HG03135 (cell line): ENCODE results near the gene SCN9A.
"Not testable (repeated sequence)": the region's sequence is repeated elsewhere in the genome, so short reads cannot be mapped to it uniquely, and the experiment has no call there.

Experiments used
- ATAC-seq: cut with Tn5 transposase; IDR thresholded peaks from one replicate; pipeline ENCODE4 v1.9.1; 2021; ENCODE audit warnings: mild to moderate bottlenecking, moderate library complexity; ENCODE audit not compliant: unreplicated experiment

Gene SCN9A

DNA sequence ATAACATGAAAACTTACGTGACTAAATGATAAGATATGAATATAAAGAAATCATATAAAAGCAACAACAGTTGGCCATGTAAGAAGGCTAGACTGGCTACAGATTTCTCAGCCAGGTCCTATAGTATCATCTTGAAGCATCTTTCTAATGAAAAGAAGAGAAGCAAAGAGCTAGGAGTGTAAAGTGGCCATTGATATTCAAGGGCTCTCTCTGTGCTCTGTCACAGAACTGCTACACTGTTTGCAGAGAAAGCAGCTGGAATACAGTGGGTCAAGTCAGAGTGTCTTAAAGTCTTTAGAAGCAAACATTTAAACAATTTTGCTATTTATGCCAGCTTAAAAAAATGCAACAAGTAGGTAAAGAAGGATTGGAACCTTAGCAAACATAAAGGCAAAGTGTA, 118.8 kb downstream of the SCN9A start:
- ATAC-seq = no peak

- no peak for ATAC-seq
These were observed 126.4 kb downstream of the SCN9A start for GRCh38 chr2:166249318-166249717.

DNA sequence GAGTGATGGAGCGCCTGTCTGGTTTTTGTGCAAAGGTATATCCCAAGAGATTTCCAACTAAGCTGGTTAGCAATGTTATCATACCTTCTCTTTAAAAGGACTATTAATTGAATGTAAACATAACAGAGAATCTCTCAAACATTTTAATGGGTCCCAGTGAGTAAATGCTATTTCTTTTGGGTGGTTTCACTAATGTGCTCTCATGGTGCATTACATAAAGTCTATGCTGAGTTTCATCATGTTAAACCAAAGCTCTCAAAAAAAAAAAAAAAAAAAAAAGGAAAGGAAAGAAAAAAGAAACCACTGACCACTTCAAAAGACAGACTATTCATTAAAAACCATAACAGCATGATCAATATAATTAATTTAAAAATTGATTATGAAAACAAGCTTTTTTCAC, 128.8 kb downstream of the SCN9A start:
- ATAC-seq = no peak

DNA sequence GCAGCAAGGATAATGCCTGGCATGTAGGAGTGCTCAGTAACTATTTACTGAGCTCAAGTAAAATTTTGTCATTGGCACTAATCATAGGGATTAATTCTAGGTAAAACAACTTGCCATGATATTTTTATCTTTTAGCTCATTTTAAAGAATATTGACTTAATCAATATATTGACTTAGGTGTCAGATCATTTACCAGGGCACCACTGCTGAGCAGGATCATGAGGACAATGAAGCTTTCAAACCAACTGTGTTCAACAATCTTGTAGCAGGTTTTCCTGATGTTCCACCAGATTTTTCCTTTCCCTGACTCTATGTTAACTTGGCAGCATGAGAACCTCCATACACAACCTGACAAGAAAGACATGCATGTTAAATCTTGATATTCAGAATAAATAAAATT, 133.4 kb downstream of the SCN9A start:
- no peak for ATAC-seq

DNA sequence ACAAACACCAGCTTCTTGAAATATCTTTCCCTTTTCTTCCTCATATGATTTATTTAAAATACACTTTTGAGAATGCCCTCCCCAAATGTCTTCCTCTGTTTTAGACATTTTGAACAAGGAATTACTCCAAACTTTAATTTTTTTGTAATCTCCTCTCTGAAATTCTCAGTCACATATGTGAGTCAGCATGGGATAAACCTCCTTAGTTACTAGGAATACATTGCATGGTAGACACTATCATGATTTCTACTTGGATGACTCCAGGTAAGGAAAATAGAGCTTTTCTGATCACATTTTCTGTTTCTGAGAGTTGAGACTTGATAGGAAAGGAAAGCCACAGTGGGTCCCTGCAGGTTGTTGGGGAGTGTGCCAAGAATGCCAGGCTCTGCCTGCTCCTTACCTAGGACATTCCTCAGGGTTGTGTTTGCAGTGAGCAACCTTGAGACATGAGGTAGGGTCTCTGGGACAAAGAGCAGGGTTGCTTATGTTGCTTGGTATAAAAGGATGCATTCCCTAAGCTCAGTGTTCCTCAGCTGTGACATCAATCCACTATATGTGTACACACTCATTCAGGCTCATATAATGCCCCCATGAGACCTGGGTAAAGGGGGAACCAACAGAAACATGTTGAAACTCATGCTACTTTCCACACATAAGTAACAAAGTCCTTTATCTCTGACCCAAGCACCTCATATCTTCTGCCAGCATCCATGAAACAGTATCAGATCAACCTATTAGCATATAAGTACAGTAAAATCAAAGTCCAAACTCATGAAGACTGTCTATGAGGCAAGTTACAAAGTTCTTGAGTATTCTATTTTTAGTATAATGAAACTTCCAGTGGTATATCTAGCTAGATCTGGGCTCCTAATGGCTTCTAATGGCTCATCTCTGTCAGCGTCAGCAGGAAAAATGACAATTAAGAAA, 135.1 kb downstream of the SCN9A start:
- no peak for ATAC-seq

DNA sequence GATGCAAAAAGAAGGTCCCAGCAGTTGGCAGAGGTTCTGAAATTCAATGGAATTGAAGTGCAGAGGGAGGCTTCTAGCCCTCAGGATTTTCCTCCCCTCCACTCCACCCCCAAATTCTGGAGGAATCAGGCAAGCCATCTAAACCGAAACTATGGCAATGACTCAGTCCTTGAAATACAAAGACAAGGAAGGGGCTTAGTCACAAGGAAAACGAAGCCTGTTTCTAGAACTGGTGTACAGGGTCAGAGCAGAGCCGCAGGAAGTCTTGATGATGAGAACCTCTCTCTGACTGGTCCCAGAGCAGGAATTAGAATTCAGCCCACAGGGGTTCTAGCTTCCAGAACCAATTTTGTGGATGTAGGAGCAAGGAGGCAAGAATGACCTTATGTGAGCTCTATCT, 136.2 kb downstream of the SCN9A start:
- no peak for ATAC-seq

DNA sequence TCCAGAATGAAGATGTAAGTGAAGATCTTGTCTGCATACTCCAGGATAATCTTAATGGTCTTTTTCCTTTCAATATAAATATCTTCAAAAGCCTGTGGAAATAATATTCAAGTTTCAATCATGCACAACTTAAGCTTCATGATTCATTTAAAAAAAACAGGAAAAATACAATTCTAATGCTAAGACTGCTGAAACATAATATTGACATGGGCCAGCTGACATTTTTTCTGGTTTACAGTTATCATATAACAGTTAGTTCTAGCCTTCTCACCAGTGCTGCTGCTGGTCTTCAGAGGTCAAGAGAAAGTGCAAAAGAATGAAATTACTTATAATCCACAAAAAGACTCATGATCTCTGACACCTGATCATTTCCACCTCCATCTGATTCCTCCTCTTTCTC, 137.6 kb downstream of the SCN9A start:
- no peak for ATAC-seq

DNA sequence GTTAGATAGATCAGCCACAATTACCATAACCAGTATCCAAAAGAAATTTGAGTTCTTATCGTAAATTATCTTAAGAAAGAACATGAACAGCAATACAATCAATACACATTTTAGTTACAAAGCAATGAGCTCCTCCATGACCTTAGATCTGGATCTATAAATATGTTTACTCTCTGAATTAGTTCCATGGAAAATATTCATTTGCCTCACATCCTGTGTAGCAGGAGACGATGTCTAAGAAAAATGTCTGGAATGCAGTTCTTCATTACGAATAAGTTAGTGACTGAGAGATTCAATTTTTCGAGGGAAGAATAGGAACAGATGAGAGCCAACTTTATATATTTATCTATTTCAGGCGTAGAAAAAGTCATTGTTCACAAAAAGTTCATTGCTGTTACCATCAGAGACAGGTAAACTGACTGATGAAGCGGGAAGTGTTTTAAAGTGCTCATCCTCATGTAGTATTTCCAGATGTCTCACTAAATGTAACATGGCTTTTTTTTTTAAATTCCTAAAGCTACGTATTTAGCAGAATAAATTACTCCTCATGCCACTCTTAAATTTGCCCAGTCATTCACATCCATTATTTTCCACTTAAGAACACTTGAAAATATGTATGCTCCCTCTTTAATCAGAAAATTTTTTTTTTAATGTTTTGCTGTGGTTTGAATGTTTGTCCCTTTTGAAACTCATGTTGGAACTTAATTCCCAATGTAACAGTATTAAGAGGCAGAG, 141.5 kb downstream of the SCN9A start:
- ATAC-seq = no peak

- ATAC-seq = no peak
These were observed 142.5 kb downstream of the SCN9A start for GRCh38 chr2:166233244-166233643.

DNA sequence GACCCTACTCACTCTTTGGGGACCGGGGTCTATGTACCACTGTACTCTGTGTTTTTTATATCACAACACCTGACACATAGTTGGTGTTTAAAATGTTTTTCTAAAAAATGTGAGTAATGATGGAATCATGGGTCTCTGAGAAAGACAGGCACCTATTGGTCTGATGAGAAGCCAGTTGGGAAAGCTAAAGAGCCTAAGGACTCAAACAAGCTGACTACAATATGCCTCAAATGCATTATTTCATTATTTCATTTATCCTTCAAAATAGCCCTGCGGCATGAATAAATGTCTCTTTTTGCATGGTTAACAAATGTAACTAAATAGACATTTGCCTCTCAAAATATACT, 145.0 kb downstream of the SCN9A start:
- ATAC-seq = no peak

DNA sequence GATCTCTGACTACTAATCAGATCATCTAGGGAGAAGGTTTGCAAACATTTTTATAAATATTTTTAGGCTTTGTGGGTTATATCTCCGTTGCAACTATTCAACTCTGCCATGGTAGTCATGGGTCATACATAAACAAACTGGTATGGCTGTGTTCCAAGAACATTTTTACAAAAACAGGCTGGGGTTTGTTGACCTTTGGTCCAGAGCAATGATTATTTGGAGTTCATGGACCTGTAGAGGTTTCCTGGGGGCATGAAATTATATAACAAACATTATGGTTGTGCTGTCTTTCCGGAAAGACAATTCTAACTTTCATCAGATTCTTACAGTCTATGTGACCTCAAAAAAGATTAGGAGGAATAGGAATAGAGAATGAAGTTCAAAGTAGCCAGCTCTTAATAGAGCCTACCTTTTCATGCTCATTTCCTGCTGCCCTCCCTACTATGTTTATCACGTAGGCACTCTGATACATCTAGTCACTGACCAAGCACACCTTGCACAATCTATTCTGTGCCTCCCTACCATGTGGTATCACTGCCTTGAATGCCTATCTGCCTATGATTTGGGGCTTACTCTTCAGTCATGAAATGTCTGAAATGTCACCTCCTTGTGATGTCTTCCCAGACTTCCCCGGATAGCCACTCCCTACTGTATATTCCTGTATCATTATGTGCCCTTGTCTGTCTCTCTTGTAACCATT, 145.6 kb downstream of the SCN9A start:
- no peak for ATAC-seq

GRCh38 chr2:166229678-166230023, 146.1 kb downstream of the SCN9A start:
- ATAC-seq = no peak

- ATAC-seq = no peak
These were observed 151.5 kb downstream of the SCN9A start for GRCh38 chr2:166224197-166224596.

- ATAC-seq = no peak
These were observed 152.4 kb downstream of the SCN9A start for GRCh38 chr2:166223298-166223697.

DNA sequence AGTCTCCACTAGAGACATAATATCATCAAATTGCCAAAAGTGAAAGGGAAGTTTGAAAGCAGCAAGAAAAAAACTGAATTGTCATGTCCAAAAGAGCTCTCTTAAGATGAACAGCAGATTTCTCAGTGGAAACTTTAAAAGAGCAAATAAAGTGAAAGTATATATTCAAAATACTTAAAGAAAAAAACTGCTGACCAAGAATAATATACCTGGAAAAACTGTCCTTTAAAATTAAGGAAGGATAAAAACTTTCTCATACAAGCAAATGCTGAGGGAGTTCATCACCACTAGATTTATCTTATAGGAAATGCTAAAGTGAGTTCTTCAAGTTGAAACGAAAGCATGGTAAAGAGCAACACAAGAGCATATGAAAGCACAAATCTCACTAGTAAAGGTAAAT, 164.7 kb downstream of the SCN9A start:
- no peak for ATAC-seq

DNA sequence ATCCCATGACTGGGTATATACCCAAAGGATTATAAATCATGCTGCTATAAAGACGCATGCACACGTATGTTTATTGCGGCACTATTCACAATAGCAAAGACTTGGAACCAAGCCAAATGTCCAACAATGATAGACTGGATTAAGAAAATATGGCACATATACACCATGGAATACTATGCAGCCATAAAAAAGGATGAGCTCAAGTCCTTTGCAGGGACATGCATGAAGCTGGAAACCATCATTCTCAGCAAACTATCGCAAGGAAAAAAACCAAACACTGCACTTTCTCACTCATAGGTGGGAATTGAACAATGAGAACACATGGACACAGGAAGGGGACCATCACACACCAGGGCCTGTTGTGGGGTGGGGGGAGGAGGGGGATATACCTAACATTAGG, 165.8 kb downstream of the SCN9A start:
- not testable (repeated sequence) for ATAC-seq

- ATAC-seq = not testable (repeated sequence)
These were observed 166.4 kb downstream of the SCN9A start for GRCh38 chr2:166209367-166209766.

DNA sequence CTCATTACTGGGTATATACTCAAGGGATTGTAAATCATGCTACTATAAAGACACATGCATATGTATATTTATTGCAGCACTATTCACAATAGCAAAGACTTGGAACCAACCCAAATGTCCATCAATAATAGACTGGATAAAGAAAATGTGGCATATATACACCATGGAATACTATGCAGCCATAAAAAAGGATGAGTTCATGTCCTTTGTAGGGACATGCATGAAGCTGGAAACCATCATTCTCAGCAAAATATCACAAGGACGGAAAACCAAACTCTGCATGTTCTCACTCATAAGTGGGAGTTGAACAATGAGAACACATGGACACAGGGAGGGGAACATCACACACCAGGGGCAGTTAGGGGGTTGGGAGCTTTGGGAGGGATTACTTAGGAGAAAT, 169.6 kb downstream of the SCN9A start:
- not testable (repeated sequence) for ATAC-seq

DNA sequence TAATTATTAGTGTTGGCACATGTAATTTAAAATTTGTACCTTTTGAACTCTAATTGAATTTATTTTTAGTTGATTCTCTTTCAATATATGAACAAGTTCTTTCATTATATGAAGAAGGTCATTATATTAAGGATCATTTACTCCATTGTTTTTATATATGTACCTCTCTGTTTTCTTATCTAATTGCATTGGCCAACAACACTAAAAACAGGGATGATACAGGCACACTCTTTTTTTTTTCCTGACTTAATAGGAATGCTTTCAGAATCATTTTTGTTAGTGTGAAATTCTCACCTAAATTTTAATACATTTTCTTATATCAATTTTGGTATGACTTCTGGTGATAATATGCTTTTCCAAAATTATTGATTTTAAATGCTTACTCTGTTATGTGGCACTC, 173.0 kb downstream of the SCN9A start:
- ATAC-seq = no peak

- ATAC-seq = no peak
These were observed 178.3 kb downstream of the SCN9A start for GRCh38 chr2:166197446-166197845.

GRCh38 chr2:166193407-166193806, 182.3 kb downstream of the SCN9A start:
- ATAC-seq = no peak

GRCh38 chr2:166188084-166188483, 187.7 kb downstream of the SCN9A start:
- ATAC-seq = no peak
